Measurements from ENCODE around the gene G2E3. TPM values are rescaled to one million over a fixed set of nuclear protein-coding genes. Genes with fewer than 3 reads are reported as not detected.

Gene G2E3
- total and polyA plus RNA-seq, 2 of the 4 experiments (the other 2 are of a cell fraction), result 9.6 to 19.4 TPM

GRCh38 chr14:30657050-30657449, 98.1 kb downstream of the G2E3 start:
- H3K23ac ChIP-seq (ENCODE audit: low read depth, low read length), result no peak overlapping the region
- H2BK15ac ChIP-seq (ENCODE audit: low read depth, low read length), result no peak overlapping the region
- H4K91ac ChIP-seq (ENCODE audit: insufficient read depth, low read depth, low read length), result no peak overlapping the region
- intact Hi-C loops (cut with micrococcal nuclease), result loop anchor here (2.0 kb wide), 1 partner anchor 250 kb away; no protein-coding TSS in a partner anchor
- H3K4me1 ChIP-seq (ENCODE audit: control insufficient read depth, insufficient read depth, low read length), result peaks cover 2% of the 10 kb centered on the region; the same call in 1 of the 2 replicates
- no peaks in the 10 kb centered on the region for H3K9me3 ChIP-seq (ENCODE audit: control insufficient read depth, insufficient read depth, low read length)
- in situ Hi-C loops (cut with MboI; ENCODE audit: low sequenced_read_pairs), result loop anchor here (10.0 kb wide), 1 partner anchor 248 kb away; no protein-coding TSS in a partner anchor
- no peak overlapping the region for H2AK5ac ChIP-seq (ENCODE audit: low read depth, low read length)
- no peak overlapping the region for H2BK5ac ChIP-seq (ENCODE audit: low read depth, low read length, poor library complexity, severe bottlenecking)
- TF ChIP-seq NFE2L2 (IDR thresholded peaks at IDR 0.05; ENCODE audit: low read depth, low read length) (no peak), RFX5 (IDR thresholded peaks at IDR 0.05; ENCODE audit: low read depth, low read length) (no peak), USF2 (IDR thresholded peaks at IDR 0.05; ENCODE audit: low read depth, low read length) (no peak), MXI1 (IDR thresholded peaks at IDR 0.05; ENCODE audit: borderline replicate concordance, low read depth, low read length) (no peak), RAD21 (IDR thresholded peaks at IDR 0.05; ENCODE audit: low read length) (no peak), RCOR1 (IDR thresholded peaks at IDR 0.05; ENCODE audit: insufficient replicate concordance, low read length) (no peak), FOS (IDR thresholded peaks at IDR 0.05; ENCODE audit: low read depth, low read length) (no peak), CEBPB (IDR thresholded peaks at IDR 0.05; ENCODE audit: low read depth, low read length) (no peak), CTCF (conservative IDR thresholded peaks at IDR 0.05; ENCODE audit: low read depth, low read length) (no peak), POLR2A (IDR thresholded peaks at IDR 0.05; ENCODE audit: low read depth, low read length) (no peak), MAZ (IDR thresholded peaks at IDR 0.05; ENCODE audit: borderline replicate concordance, low read depth, low read length) (no peak), MAFK (IDR thresholded peaks at IDR 0.05; ENCODE audit: low read depth, low read length) (no peak), ELK1 (IDR thresholded peaks at IDR 0.05; ENCODE audit: borderline replicate concordance, low read depth, low read length) (no peak), SMC3 (IDR thresholded peaks at IDR 0.05; ENCODE audit: low read depth, low read length) (no peak), BHLHE40 (IDR thresholded peaks at IDR 0.05; ENCODE audit: low read depth, low read length) (no peak), CHD1 (IDR thresholded peaks at IDR 0.05; ENCODE audit: low read depth, low read length) (no peak)
- no peak overlapping the region for H2AK9ac ChIP-seq (replicated peaks; ENCODE audit: low read depth, low read length, poor library complexity)
- no peaks in the 10 kb centered on the region; the same call in none of the 2 replicates for H3K9me1 ChIP-seq (ENCODE audit: insufficient read depth, low read length)
- H3K27me3 ChIP-seq (ENCODE audit: control insufficient read depth, insufficient read depth, low read length), result no peaks in the 10 kb centered on the region
- H3K79me1 ChIP-seq (ENCODE audit: low read depth in 1 of 2, low read length in 2 of 2), result peaks cover 11 to 22% of the 10 kb centered on the region in 2 experiments; a peak in 3 of 4 replicates
- no TSS peak for BruUV-seq (replicated peaks)
- no CpG with 5 or more reads among the region's 2 CpGs for WGBS, 2 experiments (ENCODE audit: extremely low coverage in 2 of 2, insufficient read length in 1 of 2)
- H3K56ac ChIP-seq (ENCODE audit: extremely low read depth, insufficient read depth, low read length), result no peak overlapping the region
- CTCF ChIA-PET, result interaction anchor here (0.7 kb wide), 1 partner anchor 123 kb away, joined by 3 read pairs; no protein-coding TSS in a partner anchor
- H3K36me3 ChIP-seq (ENCODE audit: control insufficient read depth, insufficient read depth, low read length), result peaks cover 32% of the 10 kb centered on the region
- H3K4me3 ChIP-seq (ENCODE audit: insufficient read depth, low read depth, low read length), result no peak overlapping the region
- H3K14ac ChIP-seq (replicated peaks; ENCODE audit: low read depth, low read length), result no peak overlapping the region
- H4K5ac ChIP-seq (ENCODE audit: low read depth, low read length), result no peak overlapping the region
- DNase-seq, result no peak
- H4K20me1 ChIP-seq (ENCODE audit: insufficient read depth, low read length), result peaks cover 5% of the 10 kb centered on the region; the same call in 1 of the 2 replicates
- no peak overlapping the region for H3K9ac ChIP-seq (ENCODE audit: low read depth, low read length)
- dilution Hi-C loops (cut with HindIII; ENCODE audit: low sequenced_read_pairs, unreplicated experiment), result no loop called here
- H2BK20ac ChIP-seq (ENCODE audit: low read depth, low read length), result no peak overlapping the region
- ATAC-seq (ENCODE audit: low read depth), result no peak
- H2AFZ ChIP-seq (replicated peaks; ENCODE audit: low read length, poor library complexity), result no peak overlapping the region
- POLR2A ChIA-PET (ENCODE audit: unreplicated experiment), result no interaction called here
- H3K27ac ChIP-seq (ENCODE audit: insufficient read depth, low read length), result no peak overlapping the region
- no peak overlapping the region for H3K18ac ChIP-seq (ENCODE audit: low read depth, low read length)
- no peak overlapping the region for H2BK120ac ChIP-seq (ENCODE audit: low read depth, low read length)
- no peak overlapping the region for H4K8ac ChIP-seq (ENCODE audit: low read depth in 2 of 2, low read length in 2 of 2)
- no peak overlapping the region for H3K4me2 ChIP-seq (ENCODE audit: low read depth, low read length)
- H3K4ac ChIP-seq (ENCODE audit: low read depth, low read length), result no peak overlapping the region

Data from IMR-90 (cell line).